SU-DHL-6 (cell line): Measurements from ENCODE around the gene NCKAP1.

Experiments
- H2AFZ ChIP-seq: fragments of 200-600 bp; sonication (generic); 2 replicates; pipeline ENCODE4 v1.6.1; 2014; ENCODE audit warnings: low read depth, mild to moderate bottlenecking, moderate library complexity, mixed read lengths, antibody characterized with exemption, low read length; ENCODE audit not compliant: severe bottlenecking
- H3F3A ChIP-seq: fragments of 200-600 bp; shearing (Covaris generic); 2 replicates; pipeline ENCODE4 v1.6.0; 2016; ENCODE audit warnings: antibody characterized with exemption, mild to moderate bottlenecking; ENCODE audit not compliant: insufficient read depth
- H3K27ac ChIP-seq: fragments of 200-600 bp; sonication (generic); 2 replicates; pipeline ENCODE4 v1.5.1; 2016; ENCODE audit warnings: low read depth, mild to moderate bottlenecking, low read length, moderate library complexity, mixed read lengths
- H3K27me3 ChIP-seq: fragments of 200-600 bp; sonication (generic), shearing (Covaris generic); 2 replicates; pipeline ENCODE4 v1.6.0; 2014; ENCODE audit warnings: mild to moderate bottlenecking, low read length
- H3K36me3 ChIP-seq: fragments of 200-600 bp; sonication (generic); 2 replicates; pipeline ENCODE4 v1.6.1; 2014; ENCODE audit warnings: mild to moderate bottlenecking, low read length, mixed read lengths
- H3K4me2 ChIP-seq: fragments of 300-600, 200-600 bp; shearing (Covaris generic), sonication (generic); 2 replicates; pipeline ENCODE4 v1.6.0; 2014; ENCODE audit warnings: low read length, low read depth, mild to moderate bottlenecking; ENCODE audit not compliant: poor library complexity, severe bottlenecking
- H3K4me3 ChIP-seq: fragments of 200-600 bp; sonication (generic); 2 replicates; pipeline ENCODE4 v1.5.1; 2014; ENCODE audit warnings: antibody characterized with exemption, low read length, mild to moderate bottlenecking, mixed read lengths; ENCODE audit not compliant: insufficient read depth, poor library complexity, severe bottlenecking
- H3K79me2 ChIP-seq: fragments of 200-600 bp; sonication (generic); 2 replicates; pipeline ENCODE4 v1.6.1; 2014; ENCODE audit warnings: mild to moderate bottlenecking, low read length, moderate library complexity; ENCODE audit not compliant: insufficient read depth
- H3K9ac ChIP-seq: fragments of 200-600 bp; sonication (generic); 2 replicates; pipeline ENCODE4 v1.7.0; 2014; ENCODE audit warnings: mild to moderate bottlenecking, low read length
- H3K9me2 ChIP-seq: fragments of 200-600 bp; sonication (generic); replicated peaks from 2 replicates; pipeline ENCODE4 v1.6.1; 2014; ENCODE audit warnings: low read length; ENCODE audit not compliant: insufficient read depth
- H3K9me3 ChIP-seq: fragments of 200-600 bp; sonication (generic); 2 replicates; pipeline ENCODE4 v1.6.1; 2014; ENCODE audit warnings: low read length, mixed read lengths; ENCODE audit not compliant: insufficient read depth
- H4K20me1 ChIP-seq: fragments of 200-600 bp; sonication (generic); 2 replicates; pipeline ENCODE4 v1.6.1; 2014; ENCODE audit warnings: low read depth, mild to moderate bottlenecking, antibody characterized with exemption, low read length, moderate library complexity, mixed read lengths
- EZH2phosphoT487 ChIP-seq: fragments of 200-600 bp; sonication (generic), shearing (Covaris generic); conservative IDR thresholded peaks from 2 replicates; pipeline ENCODE4 v1.6.1; 2018; ENCODE audit warnings: mild to moderate bottlenecking, antibody characterized with exemption, low read length, moderate library complexity, mixed read lengths
- TF ChIP-seq, protein P1 (sequence below): fragments of 200-600 bp; sonication (generic); IDR thresholded peaks from one replicate; pipeline ENCODE4 v1.5.1; 2017; ENCODE audit warnings: antibody characterized with exemption, mild to moderate bottlenecking, low read length, moderate library complexity; ENCODE audit not compliant: insufficient read depth, poor library complexity, severe bottlenecking

Gene NCKAP1

DNA sequence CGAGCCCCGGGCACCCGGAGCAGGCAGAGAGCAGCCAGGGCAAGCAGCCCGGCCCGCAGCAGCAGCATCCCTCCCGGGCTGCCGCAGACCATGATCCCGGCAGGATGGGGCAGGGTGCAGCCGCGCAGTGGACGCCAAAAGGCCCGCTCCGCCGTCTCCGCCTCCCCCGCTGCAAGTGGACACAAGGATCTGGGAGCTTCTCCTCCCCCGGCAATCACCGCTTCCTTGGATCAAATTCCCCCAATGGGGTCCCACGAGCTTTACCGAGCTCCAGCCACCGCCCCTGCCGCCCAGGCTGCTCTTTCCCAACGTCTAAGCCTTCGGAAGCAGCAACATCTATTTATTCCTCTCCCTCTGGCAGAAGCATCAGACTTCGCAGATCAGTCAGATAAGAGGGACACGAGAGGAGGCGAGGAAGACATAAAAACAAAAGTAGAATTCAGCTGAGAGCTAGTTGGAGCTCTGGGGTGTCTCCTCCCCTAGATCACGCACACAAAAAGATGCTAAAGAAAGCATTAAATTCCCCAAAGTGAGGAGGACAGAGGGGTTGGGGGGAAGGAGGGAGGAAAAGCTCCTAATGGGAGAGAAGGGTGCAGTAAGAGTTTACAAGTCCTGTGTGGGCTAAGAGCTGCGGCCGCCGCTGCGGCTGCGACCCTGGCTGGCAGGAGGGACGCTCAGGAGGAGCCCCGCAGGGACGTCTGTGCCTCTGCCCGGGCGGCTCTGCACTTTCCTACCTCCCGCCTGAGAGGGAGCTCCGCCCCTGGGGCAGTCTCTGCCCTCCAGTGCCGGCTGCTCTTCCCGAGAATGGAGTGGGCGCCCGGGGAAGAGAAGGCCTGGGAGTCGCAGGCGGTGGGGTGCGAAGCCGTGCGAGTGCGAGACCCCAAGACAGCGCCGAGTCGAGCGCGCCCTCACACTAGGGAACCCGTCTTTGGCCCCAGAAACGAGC is 171.5 kb downstream of the NCKAP1 start, which contains the start of gene FRZB:
TSS of gene FRZB (minus strand) at position 177 of the 946 bp plus-strand sequence. CDS start at position 92, 85 bp downstream.
- Histone ChIP-seq H3K4me3 (no peak within 1 kb of the TSS), H3K9ac (no peak within 1 kb of the TSS)
- TF ChIP-seq, protein P1, sequence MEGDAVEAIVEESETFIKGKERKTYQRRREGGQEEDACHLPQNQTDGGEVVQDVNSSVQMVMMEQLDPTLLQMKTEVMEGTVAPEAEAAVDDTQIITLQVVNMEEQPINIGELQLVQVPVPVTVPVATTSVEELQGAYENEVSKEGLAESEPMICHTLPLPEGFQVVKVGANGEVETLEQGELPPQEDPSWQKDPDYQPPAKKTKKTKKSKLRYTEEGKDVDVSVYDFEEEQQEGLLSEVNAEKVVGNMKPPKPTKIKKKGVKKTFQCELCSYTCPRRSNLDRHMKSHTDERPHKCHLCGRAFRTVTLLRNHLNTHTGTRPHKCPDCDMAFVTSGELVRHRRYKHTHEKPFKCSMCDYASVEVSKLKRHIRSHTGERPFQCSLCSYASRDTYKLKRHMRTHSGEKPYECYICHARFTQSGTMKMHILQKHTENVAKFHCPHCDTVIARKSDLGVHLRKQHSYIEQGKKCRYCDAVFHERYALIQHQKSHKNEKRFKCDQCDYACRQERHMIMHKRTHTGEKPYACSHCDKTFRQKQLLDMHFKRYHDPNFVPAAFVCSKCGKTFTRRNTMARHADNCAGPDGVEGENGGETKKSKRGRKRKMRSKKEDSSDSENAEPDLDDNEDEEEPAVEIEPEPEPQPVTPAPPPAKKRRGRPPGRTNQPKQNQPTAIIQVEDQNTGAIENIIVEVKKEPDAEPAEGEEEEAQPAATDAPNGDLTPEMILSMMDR = no peak
- TF ChIP-seq EZH2phosphoT487 = no peak

DNA sequence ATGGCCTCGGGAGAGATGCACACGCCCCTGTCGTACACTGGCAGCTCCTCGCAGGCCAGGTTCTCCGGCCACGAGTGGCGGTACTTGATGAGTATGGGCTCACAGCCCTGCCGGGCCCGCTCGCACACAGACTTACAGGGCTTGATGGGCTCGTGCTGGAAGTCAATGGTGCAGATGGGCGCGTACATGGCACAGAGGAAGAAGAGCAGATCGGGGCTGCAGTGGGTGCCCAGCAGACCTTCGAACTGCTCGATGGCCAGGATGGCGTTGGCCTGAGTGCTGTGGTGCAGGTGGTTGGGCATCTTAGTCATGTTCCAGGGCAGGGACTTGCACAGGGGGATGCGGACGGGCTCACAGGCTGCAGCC is 172.2 kb downstream of the NCKAP1 start:
- TF ChIP-seq, protein P1 = no peak
- TF ChIP-seq EZH2phosphoT487 = no peak
- no peaks in the 10 kb centered on the region for H3K9me3 ChIP-seq
- H3K9me2 ChIP-seq = no peaks in the 10 kb centered on the region
- H3K4me3 ChIP-seq = no peak overlapping the region
- H3K36me3 ChIP-seq = no peaks in the 10 kb centered on the region
- no peaks in the 10 kb centered on the region for H3K27me3 ChIP-seq
- H3K4me2 ChIP-seq = no peak overlapping the region
- no peaks in the 10 kb centered on the region for H3K79me2 ChIP-seq
- no peak overlapping the region for H3K27ac ChIP-seq
- H4K20me1 ChIP-seq = no peaks in the 10 kb centered on the region
- no peak overlapping the region for H2AFZ ChIP-seq
- H3K9ac ChIP-seq = no peak overlapping the region
- no peaks in the 10 kb centered on the region for H3F3A ChIP-seq

More for the DNA sequence above, 171.5 kb downstream of the NCKAP1 start, which contains the start of gene FRZB:
- H2AFZ ChIP-seq = no peak within 1 kb of the TSS
- H4K20me1 ChIP-seq = no peaks in the 10 kb centered on the region
- H3K9me3 ChIP-seq = no peaks in the 10 kb centered on the region
- no peaks in the 10 kb centered on the region for H3K27me3 ChIP-seq
- no peaks in the 10 kb centered on the region for H3F3A ChIP-seq
- H3K79me2 ChIP-seq = no peaks in the 10 kb centered on the region
- no peaks in the 10 kb centered on the region for H3K9me2 ChIP-seq
- no peak within 1 kb of the TSS for H3K4me2 ChIP-seq
- no peaks in the 10 kb centered on the region for H3K36me3 ChIP-seq
- H3K27ac ChIP-seq = no peak within 1 kb of the TSS

DNA sequence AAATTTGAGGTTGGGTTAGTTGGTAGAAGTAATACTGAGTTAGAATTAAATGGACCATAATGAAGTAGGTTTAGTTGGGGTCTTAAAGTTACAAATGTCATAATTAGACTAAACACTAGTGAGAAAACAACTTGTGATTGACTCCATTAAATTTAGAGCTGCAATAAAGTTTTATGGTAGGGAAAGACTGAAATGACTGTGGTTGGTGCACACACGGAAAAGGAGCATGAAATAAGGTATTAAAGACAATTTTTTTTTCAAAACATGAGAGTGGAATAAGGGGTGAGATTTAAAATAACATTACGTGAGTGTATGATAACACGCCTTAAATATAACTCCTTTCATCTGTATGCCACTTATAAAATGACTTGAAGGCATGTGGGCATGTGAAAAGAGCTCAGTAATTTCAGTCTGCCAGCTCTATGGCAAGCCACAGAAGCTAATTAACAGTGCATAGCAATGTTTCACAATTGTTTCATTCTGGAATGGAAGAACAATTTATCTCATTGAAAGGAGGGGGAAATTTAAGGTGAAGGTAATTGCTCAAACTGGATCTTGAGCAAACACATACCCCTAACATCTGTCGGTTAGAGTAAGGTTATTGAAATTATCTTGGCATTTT is 173.2 kb downstream of the NCKAP1 start:
- no peaks in the 10 kb centered on the region for H3K79me2 ChIP-seq
- no peak overlapping the region for H2AFZ ChIP-seq
- TF ChIP-seq, protein P1 = no peak
- TF ChIP-seq EZH2phosphoT487 = no peak
- no peak overlapping the region for H3K4me2 ChIP-seq
- H3K9ac ChIP-seq = no peak overlapping the region
- no peaks in the 10 kb centered on the region for H3K9me3 ChIP-seq
- H3K27me3 ChIP-seq = no peaks in the 10 kb centered on the region
- H3F3A ChIP-seq = no peaks in the 10 kb centered on the region
- H3K27ac ChIP-seq = no peak overlapping the region
- no peaks in the 10 kb centered on the region for H3K36me3 ChIP-seq
- no peak overlapping the region for H3K4me3 ChIP-seq
- no peaks in the 10 kb centered on the region for H3K9me2 ChIP-seq
- H4K20me1 ChIP-seq = no peaks in the 10 kb centered on the region
